K562 (cell line): ENCODE data around the gene MTMR6. TPM values are rescaled to one million over a fixed set of nuclear protein-coding genes. Genes with fewer than 3 reads are reported as not detected.

Experiments used
- FOS ChIP-seq: IDR thresholded peaks from 3 replicates; pipeline ENCODE4 v1.6.1; 2011; ENCODE audit not compliant: insufficient read length; ENCODE audit errors: extremely low read depth
- MAFF ChIP-seq: IDR thresholded peaks from 2 replicates; pipeline ENCODE4 v1.6.1; 2012; ENCODE audit warnings: low read length, improper control_type of control experiment
- RBM39 ChIP-seq: fragments of 200-400 bp; formaldehyde crosslinking; optimal IDR thresholded peaks from 2 replicates; pipeline ENCODE3; 2018; ENCODE audit warnings: low read depth, low read length
- ZNF655 ChIP-seq: fragments of 250-450 bp; sonication (Bioruptor Pico); IDR thresholded peaks from 2 replicates; pipeline ENCODE4 v1.5.0; 2021
- polyA plus RNA-seq, 8 experiments: library from polyadenylated mRNA; depleted of rRNA in 4 of 8; stranded (reverse) in 5 of 8; unstranded in 3 of 8; fragments of >200 nt; fragmentation: Nextera tagmentation in 2 of 8; fragmentation: Illumina TruSeq in 1 of 8; extraction: Ambion mirVana in 2 of 8; extraction: Trizol in 1 of 8; gene quantifications; 2 replicates each; pipeline versions ENCODE4 v1.2.1 to v1.2.3, GENCODE V29; 2011 to 2014; ENCODE audit warnings: inconsistent platforms in 1 of 8, missing spikeins in 1 of 8
- total RNA-seq, 7 experiments: library from RNA; depleted of rRNA in 6 of 7; stranded (reverse); fragments of >200 nt in 6 of 7; fragmentation: Illumina TruSeq in 2 of 7; extraction: Trizol in 2 of 7; gene quantifications; 2 replicates each; pipeline versions ENCODE4 v1.2.1 to v1.2.3, GENCODE V29; 2011 to 2021; ENCODE audit warnings: low replicate concordance in 1 of 7
- TF ChIP-seq, protein P1 (sequence below), 2 experiments: fragments of 450-650 bp in 1 of 2; sonication (generic) in 1 of 2; formaldehyde crosslinking in 1 of 2; IDR thresholded peaks; 2 replicates each; pipeline versions ENCODE4 v1.7.1 to v1.9.0; 2016 to 2022; ENCODE audit warnings: inconsistent platforms in 1 of 2, mild to moderate bottlenecking in 1 of 2, missing genetic modification reagents in 1 of 2

Gene MTMR6
- total and polyA plus RNA-seq, 9 of the 15 experiments (the other 6 are each of a cell fraction or from before 2014, with no cell fraction given): 3.9 to 10.8 (median 7.7) TPM

DNA sequence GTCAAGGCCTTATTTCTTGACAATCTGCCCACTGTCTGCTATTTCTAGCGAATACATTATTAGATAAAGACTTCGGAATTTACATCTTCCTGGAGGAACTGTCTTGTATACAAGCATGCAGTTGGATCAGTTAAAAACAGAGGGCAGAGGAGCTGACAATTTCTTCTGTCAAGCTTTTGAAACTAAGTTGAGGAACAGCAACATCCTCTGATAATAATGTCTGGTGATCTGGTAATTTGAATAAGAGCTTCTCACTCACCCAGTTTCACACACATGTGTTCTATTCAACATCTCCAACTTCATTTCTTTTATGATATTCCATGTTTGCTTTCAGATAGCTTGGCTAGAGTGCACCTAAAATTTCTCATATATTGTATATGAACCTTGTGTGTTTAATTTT, 50.2 kb downstream of the MTMR6 start (continued):
- TF ChIP-seq, protein P1, sequence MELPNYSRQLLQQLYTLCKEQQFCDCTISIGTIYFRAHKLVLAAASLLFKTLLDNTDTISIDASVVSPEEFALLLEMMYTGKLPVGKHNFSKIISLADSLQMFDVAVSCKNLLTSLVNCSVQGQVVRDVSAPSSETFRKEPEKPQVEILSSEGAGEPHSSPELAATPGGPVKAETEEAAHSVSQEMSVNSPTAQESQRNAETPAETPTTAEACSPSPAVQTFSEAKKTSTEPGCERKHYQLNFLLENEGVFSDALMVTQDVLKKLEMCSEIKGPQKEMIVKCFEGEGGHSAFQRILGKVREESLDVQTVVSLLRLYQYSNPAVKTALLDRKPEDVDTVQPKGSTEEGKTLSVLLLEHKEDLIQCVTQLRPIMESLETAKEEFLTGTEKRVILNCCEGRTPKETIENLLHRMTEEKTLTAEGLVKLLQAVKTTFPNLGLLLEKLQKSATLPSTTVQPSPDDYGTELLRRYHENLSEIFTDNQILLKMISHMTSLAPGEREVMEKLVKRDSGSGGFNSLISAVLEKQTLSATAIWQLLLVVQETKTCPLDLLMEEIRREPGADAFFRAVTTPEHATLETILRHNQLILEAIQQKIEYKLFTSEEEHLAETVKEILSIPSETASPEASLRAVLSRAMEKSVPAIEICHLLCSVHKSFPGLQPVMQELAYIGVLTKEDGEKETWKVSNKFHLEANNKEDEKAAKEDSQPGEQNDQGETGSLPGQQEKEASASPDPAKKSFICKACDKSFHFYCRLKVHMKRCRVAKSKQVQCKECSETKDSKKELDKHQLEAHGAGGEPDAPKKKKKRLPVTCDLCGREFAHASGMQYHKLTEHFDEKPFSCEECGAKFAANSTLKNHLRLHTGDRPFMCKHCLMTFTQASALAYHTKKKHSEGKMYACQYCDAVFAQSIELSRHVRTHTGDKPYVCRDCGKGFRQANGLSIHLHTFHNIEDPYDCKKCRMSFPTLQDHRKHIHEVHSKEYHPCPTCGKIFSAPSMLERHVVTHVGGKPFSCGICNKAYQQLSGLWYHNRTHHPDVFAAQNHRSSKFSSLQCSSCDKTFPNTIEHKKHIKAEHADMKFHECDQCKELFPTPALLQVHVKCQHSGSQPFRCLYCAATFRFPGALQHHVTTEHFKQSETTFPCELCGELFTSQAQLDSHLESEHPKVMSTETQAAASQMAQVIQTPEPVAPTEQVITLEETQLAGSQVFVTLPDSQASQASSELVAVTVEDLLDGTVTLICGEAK (IDR thresholded peaks at IDR 0.05): no peak
- TF ChIP-seq, protein P1 (CRISPR knock-in tag; IDR thresholded peaks at IDR 0.05): no peak
- TF ChIP-seq FOS: no peak
- no peak for TF ChIP-seq MAFF
- TF ChIP-seq RBM39: no peak
- TF ChIP-seq ZNF655 (CRISPR knock-in tag): no peak
- TF ChIP-seq, all 486 proteins: peak for 0
